Mammary epithelial cell (primary cell): Measurements from ENCODE around the gene MRPL44.

ENCODE experiments used
- CTCF ChIP-seq, 2 donors: IDR thresholded peaks in 1 of 2; conservative IDR thresholded peaks in 1 of 2; 2 replicates each; pipeline ENCODE4 v1.5.1; 2011 to 2012; ENCODE audit warnings: inconsistent platforms in 2 of 2, low read length in 2 of 2, mild to moderate bottlenecking in 2 of 2, control low read depth in 1 of 2, low read depth in 1 of 2; ENCODE audit not compliant: insufficient read depth in 1 of 2; ENCODE audit errors: extremely low read depth in 1 of 2
- EZH2 ChIP-seq: IDR thresholded peaks from 2 replicates; pipeline ENCODE4 v1.6.1; 2012; ENCODE audit warnings: low read length, inconsistent platforms, borderline replicate concordance

- TF ChIP-seq CTCF (conservative IDR thresholded peaks at IDR 0.05 in 1 of 2, IDR thresholded peaks at IDR 0.05 in 1 of 2; ENCODE audit: extremely low read depth in 1 of 2, insufficient read depth in 1 of 2, low read depth in 1 of 2, low read length in 2 of 2) (no peak), EZH2 (no peak)
These were observed 36.1 kb upstream of the MRPL44 start for GRCh38 chr2:223921204-223921603.
